ENCODE results near the gene A1CF.

- TF ChIP-seq CTCF (IDR thresholded peaks at IDR 0.05 in 8 of 11, conservative IDR thresholded peaks at IDR 0.05 in 3 of 11) (no peak), POLR2A (IDR thresholded peaks at IDR 0.05) (no peak), POLR2AphosphoS5 (IDR thresholded peaks at IDR 0.05) (no peak)
Measured at GRCh38 chr10:50918529-50918928, 33.1 kb upstream of the A1CF start.
